ENCODE measurements around the gene CSNK1G3. TPM values are rescaled to one million over a fixed set of nuclear protein-coding genes. Genes with fewer than 3 reads are reported as not detected.

The CSNK1G3 gene
- total RNA-seq, 1 experiment from 2014 or later, result 51.1 TPM

- Histone ChIP-seq H3K4me2 (ENCODE audit: low read length) (no peak overlapping the region), H3K79me2 (ENCODE audit: insufficient read depth, low read length) (no peaks in the 10 kb centered on the region), H3K27ac (ENCODE audit: low read depth, low read length) (no peak overlapping the region), H3K36me3 (ENCODE audit: control insufficient read depth in 1 of 2, insufficient read depth in 2 of 2, low read length in 2 of 2) (no peaks in the 10 kb centered on the region), H3K4me1 (ENCODE audit: control insufficient read depth in 1 of 2, insufficient read depth in 2 of 2, low read length in 2 of 2) (no peaks in the 10 kb centered on the region), H3K9me2 (ENCODE audit: insufficient read depth) (no peaks in the 10 kb centered on the region), H3K9me3 (ENCODE audit: control insufficient read depth in 1 of 2, insufficient read depth in 1 of 2, low read depth in 1 of 2, low read length in 2 of 2) (no peaks in the 10 kb centered on the region), H4K20me1 (ENCODE audit: insufficient read depth) (no peaks in the 10 kb centered on the region), H3K9ac (ENCODE audit: low read length) (no peak overlapping the region), H3K27me3 (ENCODE audit: insufficient read depth, low read length) (no peaks in the 10 kb centered on the region), H2AFZ (ENCODE audit: low read depth, low read length, poor library complexity, severe bottlenecking) (no peak overlapping the region), H3K4me3 (replicated peaks in 1 of 2; ENCODE audit: low read depth in 1 of 2, low read length in 2 of 2) (no peak overlapping the region)
- ATAC-seq (no peak), DNase-seq (ENCODE audit: low read depth, low spot score) (no peak)
- intact Hi-C loops (cut with micrococcal nuclease), result no loop called here
- TF ChIP-seq REST (IDR thresholded peaks at IDR 0.05; ENCODE audit: low read depth) (no peak), EZH2 (IDR thresholded peaks at IDR 0.05) (no peak), POLR2A (IDR thresholded peaks at IDR 0.05; ENCODE audit: borderline replicate concordance, extremely low read depth, insufficient read depth, insufficient read length) (no peak), SIN3A (IDR thresholded peaks at IDR 0.05; ENCODE audit: low read depth) (no peak), POLR2AphosphoS5 (IDR thresholded peaks at IDR 0.05; ENCODE audit: low read depth, low read length) (no peak), JUND (IDR thresholded peaks at IDR 0.05) (no peak), SP1 (IDR thresholded peaks at IDR 0.05; ENCODE audit: low read depth) (no peak), RAD21 (IDR thresholded peaks at IDR 0.05; ENCODE audit: low read depth) (no peak), EGR1 (IDR thresholded peaks at IDR 0.05; ENCODE audit: low read depth) (no peak), ZFX (IDR thresholded peaks at IDR 0.05) (no peak), FOSL1 (IDR thresholded peaks at IDR 0.05; ENCODE audit: low read depth) (no peak), ZNF274 (IDR thresholded peaks at IDR 0.05; ENCODE audit: low read depth, low read length) (no peak), SRF (IDR thresholded peaks at IDR 0.05; ENCODE audit: low read depth) (no peak), CEBPB (IDR thresholded peaks at IDR 0.05; ENCODE audit: low read depth) (no peak), CBX3 (IDR thresholded peaks at IDR 0.05; ENCODE audit: low read depth) (no peak), EZH2phosphoT487 (IDR thresholded peaks at IDR 0.05; ENCODE audit: borderline replicate concordance) (no peak)
- TF ChIP-seq, protein P1, sequence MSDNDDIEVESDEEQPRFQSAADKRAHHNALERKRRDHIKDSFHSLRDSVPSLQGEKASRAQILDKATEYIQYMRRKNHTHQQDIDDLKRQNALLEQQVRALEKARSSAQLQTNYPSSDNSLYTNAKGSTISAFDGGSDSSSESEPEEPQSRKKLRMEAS (IDR thresholded peaks at IDR 0.05), result no peak
- TF ChIP-seq, protein P2, sequence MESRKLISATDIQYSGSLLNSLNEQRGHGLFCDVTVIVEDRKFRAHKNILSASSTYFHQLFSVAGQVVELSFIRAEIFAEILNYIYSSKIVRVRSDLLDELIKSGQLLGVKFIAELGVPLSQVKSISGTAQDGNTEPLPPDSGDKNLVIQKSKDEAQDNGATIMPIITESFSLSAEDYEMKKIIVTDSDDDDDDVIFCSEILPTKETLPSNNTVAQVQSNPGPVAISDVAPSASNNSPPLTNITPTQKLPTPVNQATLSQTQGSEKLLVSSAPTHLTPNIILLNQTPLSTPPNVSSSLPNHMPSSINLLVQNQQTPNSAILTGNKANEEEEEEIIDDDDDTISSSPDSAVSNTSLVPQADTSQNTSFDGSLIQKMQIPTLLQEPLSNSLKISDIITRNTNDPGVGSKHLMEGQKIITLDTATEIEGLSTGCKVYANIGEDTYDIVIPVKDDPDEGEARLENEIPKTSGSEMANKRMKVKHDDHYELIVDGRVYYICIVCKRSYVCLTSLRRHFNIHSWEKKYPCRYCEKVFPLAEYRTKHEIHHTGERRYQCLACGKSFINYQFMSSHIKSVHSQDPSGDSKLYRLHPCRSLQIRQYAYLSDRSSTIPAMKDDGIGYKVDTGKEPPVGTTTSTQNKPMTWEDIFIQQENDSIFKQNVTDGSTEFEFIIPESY (IDR thresholded peaks at IDR 0.05; ENCODE audit: extremely low read depth, insufficient replicate concordance, low read length), result no peak
- TF ChIP-seq, protein P3, sequence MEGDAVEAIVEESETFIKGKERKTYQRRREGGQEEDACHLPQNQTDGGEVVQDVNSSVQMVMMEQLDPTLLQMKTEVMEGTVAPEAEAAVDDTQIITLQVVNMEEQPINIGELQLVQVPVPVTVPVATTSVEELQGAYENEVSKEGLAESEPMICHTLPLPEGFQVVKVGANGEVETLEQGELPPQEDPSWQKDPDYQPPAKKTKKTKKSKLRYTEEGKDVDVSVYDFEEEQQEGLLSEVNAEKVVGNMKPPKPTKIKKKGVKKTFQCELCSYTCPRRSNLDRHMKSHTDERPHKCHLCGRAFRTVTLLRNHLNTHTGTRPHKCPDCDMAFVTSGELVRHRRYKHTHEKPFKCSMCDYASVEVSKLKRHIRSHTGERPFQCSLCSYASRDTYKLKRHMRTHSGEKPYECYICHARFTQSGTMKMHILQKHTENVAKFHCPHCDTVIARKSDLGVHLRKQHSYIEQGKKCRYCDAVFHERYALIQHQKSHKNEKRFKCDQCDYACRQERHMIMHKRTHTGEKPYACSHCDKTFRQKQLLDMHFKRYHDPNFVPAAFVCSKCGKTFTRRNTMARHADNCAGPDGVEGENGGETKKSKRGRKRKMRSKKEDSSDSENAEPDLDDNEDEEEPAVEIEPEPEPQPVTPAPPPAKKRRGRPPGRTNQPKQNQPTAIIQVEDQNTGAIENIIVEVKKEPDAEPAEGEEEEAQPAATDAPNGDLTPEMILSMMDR (IDR thresholded peaks at IDR 0.05 in 2 of 3, conservative IDR thresholded peaks at IDR 0.05 in 1 of 3; ENCODE audit: borderline replicate concordance in 1 of 3, insufficient read depth in 1 of 3, low read depth in 2 of 3, low read length in 2 of 3), result no peak
- POLR2A ChIA-PET, result no interaction called here
- CTCF ChIA-PET, result no interaction called here
- BruUV-seq (replicated peaks), result no TSS peak
- RAD21 ChIA-PET (ENCODE audit: low non-redundant PET in 1 of 2, low total read pairs in 2 of 2, uncharacterized antibody in 2 of 2, unreplicated experiment in 2 of 2), result no interaction called here
Measured at GRCh38 chr5:123502120-123502519, 9.9 kb upstream of the CSNK1G3 start.

All from HCT116 (cell line).